GM20431 (cell line): ENCODE measurements around the gene CDKN1C.

ENCODE experiments used
- in situ Hi-C: fragments of 300-500 bp; cut with MseI, MboI; formaldehyde crosslinking; loops from one replicate; pipeline ENCODE4 v1.15.0; 2020; ENCODE audit warnings: low sequenced_read_pairs; ENCODE audit not compliant: unreplicated experiment

Gene CDKN1C

DNA sequence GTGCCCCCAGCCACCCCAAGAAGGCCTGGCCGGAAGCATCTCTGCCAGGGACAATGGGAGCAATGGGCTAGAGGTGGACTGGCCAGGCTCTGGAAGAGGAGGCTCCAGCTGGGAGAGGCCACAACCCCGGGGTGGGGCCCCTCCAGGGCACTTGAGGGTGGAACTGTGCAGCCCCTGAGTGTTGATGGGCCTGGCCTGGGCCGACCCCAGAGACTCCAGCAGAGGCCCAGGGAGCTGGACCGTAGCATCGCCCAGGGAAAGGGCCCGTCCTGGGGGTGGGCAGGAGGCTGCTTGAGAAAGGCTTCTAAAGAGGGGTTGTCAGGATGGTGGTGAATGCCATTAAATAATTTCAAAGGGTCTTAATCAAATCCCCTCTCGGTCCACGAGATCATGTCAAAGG, 30.4 kb downstream of the CDKN1C start:
- in situ Hi-C loops: no loop called here

DNA sequence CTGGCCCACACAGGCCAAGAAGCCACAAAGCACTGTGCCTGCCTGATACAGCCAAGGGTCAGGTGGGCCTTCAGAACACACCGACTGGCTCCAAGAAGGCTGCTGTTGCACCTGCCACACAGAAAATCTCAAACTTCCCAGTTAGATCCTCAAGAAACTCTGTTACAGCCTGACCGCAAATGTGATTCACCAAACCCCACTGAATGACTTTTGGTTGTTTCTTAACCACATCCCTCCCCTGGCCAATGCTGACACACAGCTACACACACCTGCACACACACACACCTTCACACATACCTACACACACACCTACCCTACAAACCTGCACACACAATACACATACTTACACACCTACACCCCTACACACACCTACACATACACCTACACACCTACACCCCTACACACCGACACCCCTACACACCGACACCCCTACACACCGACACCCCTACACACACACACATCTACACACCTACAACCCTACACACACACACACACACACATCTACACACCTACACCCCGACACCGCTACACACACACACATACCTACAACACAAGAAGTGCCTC, 31.5 kb downstream of the CDKN1C start:
- in situ Hi-C loops: no loop called here

DNA sequence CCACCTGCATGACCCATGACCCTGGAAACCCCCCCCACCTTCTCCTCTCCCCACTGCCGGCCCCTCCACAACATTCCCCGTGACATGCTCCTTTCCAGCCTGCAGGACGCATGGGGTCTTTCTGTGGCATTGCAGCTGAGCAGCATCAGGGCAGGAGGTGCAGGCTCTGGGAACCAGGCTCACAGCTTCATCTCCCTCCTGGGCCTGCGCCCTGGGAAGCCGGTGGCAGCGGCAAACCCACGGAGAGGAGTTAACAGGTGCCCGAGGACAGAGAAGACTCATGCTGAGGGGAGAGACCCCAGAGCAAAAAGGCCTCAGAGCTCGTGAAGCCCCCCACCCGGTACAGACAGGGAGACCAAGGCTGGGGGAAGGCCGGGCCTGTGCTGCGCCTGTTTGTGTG, 32.2 kb downstream of the CDKN1C start:
- in situ Hi-C loops: no loop called here

DNA sequence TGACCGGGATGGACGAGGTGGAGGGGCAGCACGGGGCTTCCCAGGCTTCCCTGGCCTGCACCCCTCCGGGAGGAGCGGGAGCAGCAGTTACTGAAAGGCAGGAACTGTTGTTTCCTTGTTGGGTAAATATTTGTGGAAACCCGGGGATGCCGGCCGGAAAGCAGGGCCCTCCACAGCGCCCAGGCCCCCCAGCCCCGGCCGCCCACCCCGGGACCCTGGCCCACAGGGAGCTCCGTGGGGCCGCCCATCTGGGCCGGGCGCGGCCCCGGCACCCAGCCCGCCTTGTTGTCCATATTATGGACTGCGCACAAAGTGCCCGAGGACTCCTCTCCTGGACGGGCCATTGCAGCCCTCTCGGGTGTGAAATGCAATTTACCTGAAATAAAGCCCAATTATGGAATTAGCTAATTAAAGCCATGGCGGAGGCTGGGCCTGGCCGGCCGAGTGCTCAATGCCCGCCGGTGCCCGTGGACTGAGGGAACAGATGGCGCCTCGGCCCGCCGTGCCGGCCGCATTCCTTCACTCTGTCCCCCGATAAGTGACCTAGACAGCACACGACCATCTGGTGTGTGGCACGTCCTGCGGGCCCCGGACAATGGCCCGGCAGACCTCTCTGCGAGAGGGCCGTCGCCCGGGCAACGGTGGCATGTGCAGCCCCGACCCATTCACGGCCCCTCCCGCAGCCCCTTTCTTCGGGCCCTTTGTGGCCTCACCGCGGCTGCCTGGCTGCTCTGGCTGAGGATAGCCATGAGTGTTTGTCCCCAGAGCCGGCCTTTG, 35.4 kb downstream of the CDKN1C start:
- in situ Hi-C loops: no loop called here

DNA sequence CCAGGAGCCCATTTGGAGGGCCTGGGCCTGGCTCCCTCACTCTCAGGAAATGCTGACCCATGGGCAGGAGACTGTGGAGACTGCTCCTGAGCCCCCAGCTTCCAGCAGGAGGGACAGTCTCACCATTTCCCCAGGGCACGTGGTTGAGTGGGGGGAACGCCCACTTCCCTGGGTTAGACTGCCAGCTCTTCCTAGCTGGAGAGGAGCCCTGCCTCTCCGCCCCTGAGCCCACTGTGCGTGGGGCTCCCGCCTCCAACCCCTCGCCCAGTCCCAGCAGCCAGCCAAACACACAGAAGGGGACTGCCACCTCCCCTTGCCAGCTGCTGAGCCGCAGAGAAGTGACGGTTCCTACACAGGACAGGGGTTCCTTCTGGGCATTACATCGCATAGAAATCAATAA, 37.1 kb downstream of the CDKN1C start:
- in situ Hi-C loops: no loop called here

DNA sequence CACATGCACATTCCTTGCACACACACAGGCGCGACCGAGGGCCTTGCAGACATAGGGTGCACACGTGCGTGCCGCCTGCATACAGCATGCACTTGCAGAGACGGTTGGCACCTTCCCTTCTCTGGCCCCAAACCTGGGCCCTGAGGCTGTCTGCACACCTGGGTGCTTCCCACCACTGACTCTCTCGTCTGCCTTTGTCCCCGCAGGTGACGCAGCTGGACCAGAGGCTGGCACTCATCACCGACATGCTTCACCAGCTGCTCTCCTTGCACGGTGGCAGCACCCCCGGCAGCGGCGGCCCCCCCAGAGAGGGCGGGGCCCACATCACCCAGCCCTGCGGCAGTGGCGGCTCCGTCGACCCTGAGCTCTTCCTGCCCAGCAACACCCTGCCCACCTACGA, 38.0 kb downstream of the CDKN1C start:
- in situ Hi-C loops: no loop called here

DNA sequence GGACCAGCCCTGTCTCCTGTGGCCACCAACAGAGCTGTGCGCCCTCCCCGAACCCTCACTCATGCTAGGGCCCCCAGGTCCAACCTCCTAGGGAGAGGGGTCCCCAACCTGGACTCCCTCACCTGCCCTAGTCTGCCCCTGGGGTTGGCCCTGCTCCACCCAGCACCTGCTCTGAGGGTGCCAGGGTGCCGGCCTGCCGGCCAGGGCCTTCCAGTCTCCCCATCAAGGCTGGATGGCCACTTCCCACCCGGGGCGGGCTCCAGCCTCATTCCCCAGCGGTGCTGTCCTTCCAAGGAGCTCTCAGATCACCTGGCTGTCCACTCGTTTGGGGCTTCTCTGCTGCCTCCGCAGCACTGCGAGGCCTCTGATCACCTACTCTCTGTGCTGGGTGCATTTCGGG, 39.1 kb downstream of the CDKN1C start:
- in situ Hi-C loops: no loop called here

DNA sequence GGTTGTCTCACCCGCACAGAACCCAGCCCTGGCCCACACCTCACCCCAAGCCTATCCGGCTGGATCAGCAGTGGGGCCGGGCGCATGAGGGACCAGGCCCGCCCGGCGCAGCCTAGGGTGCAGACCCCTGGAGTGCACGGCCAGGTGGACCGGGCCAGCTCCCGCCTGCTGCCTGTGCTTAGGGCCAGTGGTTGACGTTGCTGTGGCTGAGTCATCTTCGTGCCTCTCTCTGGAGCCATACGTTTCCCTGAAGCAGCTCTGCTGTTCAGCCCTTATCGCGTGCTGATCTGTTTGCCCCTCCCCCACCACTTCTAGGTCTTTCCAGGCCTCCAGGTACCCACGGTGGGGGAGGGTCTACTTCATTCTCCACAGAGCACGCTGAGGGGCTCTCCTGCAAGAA, 39.5 kb downstream of the CDKN1C start:
- in situ Hi-C loops: no loop called here

DNA sequence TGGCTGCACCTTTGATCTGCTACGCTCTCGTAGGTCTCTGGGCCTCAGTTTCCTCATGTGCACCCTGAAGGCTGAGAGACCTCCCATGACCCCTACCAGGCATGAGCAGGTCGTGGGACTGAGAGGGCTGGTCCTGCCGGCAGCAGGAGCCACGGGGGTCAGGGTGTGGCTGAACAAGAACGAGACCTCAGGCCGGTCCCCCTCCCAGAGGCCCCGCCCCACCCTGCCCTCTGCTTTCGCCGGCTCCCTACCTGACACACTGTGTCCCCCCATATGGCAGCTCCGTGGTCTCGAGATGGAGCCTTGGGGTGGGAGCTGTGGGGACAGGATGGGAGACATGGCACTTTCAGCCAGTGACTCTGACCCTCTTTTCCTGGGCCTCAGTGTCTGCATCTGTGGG, 40.6 kb downstream of the CDKN1C start:
- in situ Hi-C loops: no loop called here

DNA sequence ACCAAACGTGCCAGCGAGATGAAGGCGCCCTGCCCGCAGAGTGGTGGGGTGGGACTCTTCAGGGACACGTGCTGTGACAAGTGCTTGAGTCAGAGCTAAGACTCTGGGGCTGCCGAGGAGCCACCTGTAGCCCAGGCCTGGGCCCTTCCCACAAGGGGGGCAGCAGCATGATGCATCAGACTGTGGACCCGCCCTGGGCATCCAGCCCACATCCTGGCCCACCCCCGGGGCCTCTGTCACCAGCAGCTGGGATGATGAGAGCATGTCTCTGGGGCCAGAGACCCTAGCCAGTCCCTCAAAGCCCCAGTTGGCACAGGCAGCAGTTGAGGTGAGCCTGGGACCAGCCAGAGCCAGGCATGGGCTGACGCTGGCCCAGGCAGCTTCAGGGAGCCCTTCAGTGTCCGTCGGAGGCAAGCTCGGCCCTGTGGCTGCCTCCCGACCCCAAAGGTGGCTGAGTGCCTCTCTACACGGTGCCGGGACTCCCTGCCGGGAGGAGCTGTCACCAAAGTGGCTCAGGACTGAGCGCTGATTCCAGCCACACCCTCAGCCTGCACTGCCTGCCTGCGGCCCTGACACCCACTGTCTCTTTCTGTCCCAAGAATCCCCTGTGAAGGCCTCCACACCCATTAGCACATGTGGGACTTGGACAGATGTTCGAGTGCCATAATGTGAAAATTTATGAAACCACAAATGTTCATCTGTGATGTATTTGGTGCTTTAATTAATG, 41.3 kb downstream of the CDKN1C start:
- in situ Hi-C loops: no loop called here

DNA sequence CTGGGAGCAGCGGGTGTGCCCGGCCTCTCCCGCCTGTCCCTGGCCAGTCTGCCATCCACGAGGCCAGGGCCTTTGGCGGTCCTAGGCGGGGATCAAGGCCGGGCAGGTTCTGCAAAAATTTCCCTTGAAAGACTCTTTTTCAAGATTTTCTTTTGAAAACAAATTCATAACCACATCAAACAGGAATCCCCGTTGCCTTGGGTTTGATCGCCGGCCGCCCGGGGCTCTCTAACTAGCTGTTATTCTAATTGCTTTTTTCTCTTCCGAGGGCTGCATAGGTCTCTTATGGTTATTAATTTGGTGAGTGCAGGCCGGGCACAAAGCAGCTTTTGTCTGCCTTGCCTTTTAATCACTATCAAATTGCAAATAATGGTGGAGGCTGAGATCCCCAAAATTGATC, 42.0 kb downstream of the CDKN1C start:
- in situ Hi-C loops: no loop called here

DNA sequence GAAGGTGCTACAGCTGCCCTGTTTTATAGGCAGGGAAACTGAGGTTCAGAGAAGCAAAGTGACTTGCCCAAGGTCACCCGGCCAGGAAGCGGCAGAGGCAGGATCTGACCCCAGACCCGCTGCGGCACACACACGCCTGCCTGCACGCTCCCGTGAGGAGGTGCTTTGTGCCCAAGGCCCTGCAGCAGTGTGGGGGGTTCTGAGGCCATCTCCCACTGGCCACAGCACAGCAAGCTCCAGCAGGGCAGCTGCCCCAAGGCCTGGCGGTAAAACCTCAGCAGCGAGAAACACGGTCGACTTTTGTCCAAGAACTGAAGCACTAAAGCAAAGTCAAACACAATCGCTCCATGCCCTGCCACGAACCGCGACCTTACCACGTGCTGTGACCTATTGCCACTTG, 42.7 kb downstream of the CDKN1C start:
- in situ Hi-C loops: no loop called here

DNA sequence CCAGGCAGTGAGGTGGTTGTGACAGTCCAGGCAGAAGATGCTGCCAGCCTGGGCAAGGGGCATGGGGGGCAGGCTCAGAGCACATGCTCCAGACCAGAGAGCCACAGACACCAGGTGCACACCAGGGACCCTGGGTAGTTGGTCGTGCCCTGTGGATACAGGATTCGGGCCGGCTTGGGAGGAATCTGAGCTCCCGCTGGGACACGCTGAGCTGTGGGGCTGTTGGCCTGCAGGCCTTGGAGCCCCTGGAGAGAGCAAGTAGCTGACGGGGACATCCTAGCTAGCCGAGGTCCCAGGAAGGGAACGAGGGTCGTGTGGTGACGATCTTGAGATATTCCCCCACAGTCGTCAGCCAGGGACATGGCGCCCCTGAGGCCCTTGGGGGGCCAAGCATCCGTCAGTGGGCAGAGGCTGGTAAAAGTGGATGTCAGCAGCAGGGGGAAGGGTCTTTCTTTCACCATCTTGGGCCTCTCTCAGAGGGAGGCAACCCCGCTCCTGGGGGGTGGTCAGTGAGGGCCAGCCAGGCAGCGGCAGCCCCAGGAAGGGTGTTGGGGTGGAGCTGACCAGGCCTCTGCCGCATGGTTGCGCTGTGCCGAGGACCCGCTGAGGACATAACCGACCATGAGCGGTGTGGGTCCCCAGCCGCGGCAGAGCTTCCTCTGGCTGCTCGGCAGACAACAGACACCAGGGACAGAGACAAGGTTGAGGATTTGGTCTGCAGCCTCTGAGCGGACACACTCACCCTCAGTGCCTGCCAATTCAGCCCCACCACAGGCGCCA, 44.0 kb downstream of the CDKN1C start:
- in situ Hi-C loops: no loop called here

DNA sequence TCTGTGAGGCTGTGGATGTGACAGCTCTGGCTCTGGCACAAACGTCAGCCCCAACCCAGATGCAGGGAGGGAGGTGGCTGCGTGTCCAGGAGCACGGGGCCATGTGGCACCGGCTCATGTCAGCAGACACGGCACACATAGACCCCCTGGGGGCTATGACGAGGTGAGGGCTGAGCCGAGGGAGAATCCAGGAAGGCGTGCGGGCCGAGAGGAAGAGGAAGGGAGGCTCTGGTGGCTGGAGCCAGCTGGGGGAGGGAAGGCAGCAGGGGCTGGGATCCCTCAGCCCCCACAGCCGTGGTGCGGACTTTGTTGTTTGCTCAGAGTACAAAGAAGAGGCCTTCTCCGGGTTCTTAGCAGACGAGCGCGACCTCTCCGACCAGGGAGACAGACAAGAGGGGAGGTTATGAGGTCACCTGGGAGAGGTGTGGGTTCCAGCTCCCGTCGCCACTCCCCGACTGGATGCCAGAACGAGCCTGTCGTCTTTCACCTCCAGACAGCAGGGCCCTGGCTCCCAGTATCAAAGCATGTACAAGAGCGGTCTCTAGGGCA, 46.1 kb downstream of the CDKN1C start:
- in situ Hi-C loops: no loop called here

DNA sequence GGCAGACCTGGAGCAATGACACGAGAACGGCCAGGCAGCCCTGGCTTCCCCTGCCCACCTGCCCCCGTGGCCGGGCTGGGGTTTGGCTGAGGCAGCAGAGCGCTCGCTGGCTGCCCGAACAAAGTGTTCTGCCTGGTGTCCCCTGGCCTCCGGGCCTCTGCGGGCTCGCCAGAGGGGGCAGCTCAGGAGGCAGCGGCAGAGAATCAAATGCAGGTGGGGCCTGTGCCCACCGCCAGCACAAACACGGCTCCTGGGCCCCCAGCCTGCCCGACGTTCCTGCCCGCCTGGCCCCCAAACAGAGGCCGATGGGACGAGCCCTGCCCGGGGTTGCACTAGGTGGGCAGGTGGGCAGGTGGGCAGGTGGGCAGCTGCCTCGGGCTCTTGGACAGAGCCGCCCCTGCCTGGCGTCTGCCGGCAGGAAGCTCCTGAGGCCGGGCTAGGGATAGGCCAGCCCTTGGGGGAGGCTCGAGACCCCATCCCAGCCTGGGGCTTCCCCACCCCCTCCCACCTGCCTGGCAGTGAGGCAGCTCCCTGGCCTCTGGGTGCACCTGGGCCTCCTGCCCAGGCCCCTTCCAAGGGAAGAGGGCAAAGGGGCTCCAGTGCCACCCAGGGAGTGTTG, 46.8 kb downstream of the CDKN1C start:
- in situ Hi-C loops: no loop called here

DNA sequence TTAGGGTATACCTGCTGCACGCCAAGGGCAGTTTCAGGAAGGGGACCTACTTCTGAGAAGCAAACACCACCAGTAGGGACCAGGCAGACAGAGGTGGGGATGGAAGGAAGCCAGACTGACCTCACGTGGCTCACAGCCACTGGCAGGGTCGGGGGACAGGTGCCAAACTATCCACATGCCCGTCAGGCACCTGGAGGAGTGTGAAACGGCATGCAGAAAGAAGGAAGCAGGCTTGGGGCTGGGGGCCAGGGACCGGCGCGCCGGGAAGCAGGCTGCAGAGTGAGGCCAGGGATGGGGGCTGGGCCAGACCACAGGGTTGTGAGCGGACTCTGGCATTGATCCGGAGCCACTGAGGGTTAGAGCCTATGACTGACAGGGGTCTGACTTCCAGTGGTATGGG, 47.5 kb downstream of the CDKN1C start:
- in situ Hi-C loops: no loop called here

DNA sequence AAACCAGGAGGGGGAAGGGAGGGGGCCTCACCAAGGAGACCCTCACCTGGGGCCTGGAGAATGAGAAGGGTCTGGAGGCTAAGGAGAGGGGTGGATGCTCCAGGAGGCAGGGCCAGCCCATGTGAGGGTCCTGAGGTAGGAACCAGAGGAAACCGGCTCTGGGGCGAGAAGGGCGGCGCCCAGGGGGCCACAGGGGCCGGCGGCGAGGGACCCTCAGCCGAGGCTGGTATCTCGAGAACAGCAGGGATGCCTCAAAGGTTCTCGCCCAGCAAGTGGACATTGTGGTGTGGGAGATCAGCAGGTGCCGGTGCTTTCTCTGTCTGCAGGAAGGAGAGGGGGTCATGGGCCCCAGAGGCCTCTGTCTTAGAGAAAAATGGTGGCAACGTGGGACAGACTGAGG, 47.9 kb downstream of the CDKN1C start:
- in situ Hi-C loops: no loop called here

DNA sequence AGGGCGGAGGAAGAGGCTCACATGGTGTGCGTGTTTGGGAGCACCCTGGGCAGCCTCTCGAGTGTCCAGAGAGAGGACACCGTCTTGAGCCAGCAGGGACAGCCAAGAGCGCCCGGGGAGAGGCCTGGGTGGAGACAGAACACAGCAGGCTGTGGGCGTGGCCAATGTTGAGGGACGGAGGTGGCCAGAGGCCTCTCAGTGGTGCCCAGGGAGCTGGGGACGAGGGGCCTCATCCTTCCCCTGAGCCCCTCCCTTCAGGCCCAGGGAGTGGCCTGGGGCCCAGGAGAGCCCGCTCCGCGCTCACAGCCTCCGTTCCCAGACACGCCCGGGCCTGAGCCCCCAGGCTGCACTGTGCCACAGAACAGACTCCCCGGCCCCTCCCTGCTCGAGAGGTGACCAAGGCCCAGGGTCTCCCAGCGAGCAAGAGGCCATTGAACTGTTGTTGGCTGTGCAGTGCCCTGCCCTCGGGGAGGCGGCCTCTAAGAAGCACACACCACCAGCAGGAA, 48.4 kb downstream of the CDKN1C start:
- in situ Hi-C loops: no loop called here

DNA sequence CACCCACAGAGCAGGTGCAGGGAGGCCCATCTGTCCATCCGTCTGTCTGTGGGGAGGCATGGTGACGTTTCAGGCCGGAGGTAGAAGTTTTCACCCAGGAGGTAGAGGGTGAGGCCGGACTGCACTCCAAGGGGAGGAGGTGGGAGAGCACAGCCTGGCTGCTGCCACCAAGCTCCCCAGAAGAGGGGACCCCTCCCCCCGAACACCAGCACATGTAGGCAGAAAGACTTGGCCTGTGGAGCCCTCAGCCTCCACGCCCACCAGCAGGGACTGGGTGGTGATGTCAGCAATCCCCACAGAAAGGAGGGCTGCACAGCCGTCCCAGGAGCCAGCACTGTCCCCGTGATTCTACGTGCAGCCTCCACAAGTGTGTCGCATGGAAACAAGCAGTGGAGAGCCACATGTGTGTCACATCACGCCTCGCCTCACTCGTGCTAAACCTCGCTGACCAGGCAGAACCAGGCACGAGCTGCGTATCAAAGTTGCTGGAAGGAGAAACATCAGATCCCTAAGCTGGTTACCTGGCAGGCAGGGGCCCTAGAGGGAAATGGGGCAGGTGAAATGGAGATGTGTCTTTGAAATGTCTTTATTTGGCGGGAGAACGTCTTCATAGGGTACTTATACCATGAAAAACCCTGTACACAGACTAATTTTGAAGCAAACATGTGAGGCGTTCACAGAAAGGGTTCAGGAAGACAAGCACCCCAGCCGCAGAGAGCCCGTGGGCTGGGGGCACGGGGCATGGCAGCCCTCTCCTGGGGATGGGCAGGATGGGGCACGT, 49.1 kb downstream of the CDKN1C start:
- in situ Hi-C loops: no loop called here
